Measurements from ENCODE around the gene TMEM69. TPM values are rescaled to one million over a fixed set of nuclear protein-coding genes. Genes with fewer than 3 reads are reported as not detected.
"Not testable (repeated sequence)": the region's sequence is repeated elsewhere in the genome, so short reads cannot be mapped to it uniquely, and the experiment has no call there.

The TMEM69 gene
- polyA plus RNA-seq, 2 of the 4 experiments (the other 2 are of a cell fraction) = 22.7 to 50.8 TPM

DNA sequence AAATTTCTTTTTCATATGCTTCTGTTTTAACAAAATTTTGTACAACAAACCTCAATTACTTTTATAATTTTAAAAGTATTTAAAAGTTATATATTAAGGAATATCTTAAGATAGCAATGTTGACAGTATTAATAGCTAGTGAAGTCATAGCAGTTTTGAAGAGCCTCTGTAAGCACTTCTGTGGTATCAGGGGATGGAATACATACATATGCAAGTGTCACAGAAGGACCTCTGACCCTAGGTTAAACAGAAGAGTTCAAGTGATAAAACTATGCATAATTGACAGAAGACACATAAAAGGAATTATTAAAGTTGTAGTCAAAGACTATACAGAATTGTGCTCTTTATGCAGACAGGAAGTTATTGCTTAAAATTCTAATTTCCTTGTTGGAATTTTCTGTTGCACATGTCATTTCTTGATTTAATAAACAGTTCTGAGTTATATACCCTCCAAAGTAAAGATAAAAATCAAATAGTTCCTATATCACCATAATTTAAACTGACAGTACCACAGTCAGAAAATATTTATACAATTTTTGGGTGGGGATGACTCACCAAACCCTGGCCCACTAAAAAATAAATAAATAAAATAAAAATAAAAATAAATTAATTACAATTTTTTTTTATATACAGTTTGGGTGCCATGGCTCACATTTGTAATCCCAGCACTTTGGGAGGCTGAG, 35.4 kb downstream of the TMEM69 start (continued):
- TF ChIP-seq, protein P1, sequence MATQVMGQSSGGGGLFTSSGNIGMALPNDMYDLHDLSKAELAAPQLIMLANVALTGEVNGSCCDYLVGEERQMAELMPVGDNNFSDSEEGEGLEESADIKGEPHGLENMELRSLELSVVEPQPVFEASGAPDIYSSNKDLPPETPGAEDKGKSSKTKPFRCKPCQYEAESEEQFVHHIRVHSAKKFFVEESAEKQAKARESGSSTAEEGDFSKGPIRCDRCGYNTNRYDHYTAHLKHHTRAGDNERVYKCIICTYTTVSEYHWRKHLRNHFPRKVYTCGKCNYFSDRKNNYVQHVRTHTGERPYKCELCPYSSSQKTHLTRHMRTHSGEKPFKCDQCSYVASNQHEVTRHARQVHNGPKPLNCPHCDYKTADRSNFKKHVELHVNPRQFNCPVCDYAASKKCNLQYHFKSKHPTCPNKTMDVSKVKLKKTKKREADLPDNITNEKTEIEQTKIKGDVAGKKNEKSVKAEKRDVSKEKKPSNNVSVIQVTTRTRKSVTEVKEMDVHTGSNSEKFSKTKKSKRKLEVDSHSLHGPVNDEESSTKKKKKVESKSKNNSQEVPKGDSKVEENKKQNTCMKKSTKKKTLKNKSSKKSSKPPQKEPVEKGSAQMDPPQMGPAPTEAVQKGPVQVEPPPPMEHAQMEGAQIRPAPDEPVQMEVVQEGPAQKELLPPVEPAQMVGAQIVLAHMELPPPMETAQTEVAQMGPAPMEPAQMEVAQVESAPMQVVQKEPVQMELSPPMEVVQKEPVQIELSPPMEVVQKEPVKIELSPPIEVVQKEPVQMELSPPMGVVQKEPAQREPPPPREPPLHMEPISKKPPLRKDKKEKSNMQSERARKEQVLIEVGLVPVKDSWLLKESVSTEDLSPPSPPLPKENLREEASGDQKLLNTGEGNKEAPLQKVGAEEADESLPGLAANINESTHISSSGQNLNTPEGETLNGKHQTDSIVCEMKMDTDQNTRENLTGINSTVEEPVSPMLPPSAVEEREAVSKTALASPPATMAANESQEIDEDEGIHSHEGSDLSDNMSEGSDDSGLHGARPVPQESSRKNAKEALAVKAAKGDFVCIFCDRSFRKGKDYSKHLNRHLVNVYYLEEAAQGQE (IDR thresholded peaks at IDR 0.05) = no peak

DNA sequence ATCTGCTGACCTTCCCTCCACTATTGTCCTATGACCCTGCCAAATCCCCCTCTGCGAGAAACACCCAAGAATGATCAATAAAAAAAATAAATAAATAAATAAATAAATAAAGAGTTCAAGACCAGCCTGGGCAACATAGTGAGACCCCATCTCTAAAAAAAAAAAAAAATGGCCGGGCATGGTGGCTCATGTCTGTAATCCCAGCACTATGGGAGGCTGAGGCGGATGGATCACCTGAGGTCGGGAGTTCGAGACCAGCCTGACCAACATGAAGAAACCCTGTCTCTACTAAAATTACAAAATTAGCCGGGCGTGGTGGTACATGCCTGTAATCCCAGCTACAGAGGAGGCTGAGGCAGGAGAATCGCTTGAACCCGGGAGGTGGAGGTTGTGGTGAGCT, 38.0 kb downstream of the TMEM69 start:
- H3K4me1 ChIP-seq; ATAC-seq; H3K4me3 ChIP-seq; FAIRE-seq; H3K9me3 ChIP-seq; POLR2A ChIA-PET; H3K4me2 ChIP-seq; CTCF ChIA-PET; H3K27ac ChIP-seq; DNase-seq (ENCODE audit: low read depth in 1 of 2, low spot score in 1 of 2): not testable (repeated sequence)
- 93% methylated on average over 8 of the region's 9 CpGs for WGBS (ENCODE audit: missing lambda C conversion rate)

DNA sequence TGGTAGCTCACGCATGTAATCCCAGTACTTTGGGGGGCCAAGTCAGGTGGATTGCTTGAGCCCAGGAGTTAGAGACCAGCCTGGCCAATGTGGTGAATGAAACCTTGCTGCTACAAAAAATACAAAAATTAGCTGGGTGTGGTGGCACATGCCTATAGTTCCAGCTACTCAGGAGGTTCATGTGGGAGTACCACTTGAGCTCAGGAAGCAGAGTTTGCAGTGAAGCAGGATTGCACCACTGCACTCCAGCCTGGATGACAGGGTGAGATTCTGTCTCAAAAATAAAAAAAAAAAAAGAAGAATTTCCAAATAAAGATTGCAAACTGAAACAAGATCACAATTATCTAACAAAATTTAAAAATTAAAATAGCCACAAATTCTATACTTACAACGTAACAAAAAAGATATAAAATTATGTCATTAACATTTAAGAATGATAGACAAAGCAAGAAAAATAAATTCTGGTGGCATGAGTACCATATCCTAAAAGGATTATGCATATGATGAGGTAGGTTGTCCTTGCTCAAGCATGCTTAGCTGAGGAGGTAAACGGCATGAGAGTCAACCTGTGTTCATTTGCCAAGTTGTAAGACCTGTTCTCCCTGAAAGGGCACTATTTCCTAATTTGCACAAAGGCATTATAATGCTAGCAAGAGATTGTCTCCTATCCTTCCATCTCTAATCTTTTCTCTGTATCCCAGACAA, 42.2 kb downstream of the TMEM69 start:
- ATAC-seq (no peak), DNase-seq (ENCODE audit: low read depth in 1 of 2, low spot score in 1 of 2) (no peak), FAIRE-seq (no peak)
- ChIA-PET POLR2A (interaction anchor here (0.7 kb wide), 1 partner anchor 11 kb away, joined by 3 read pairs; no protein-coding TSS in a partner anchor), CTCF (no interaction called here)
- Histone ChIP-seq H3K4me1 (no peaks in the 10 kb centered on the region), H3K27ac (no peak overlapping the region), H3K9me3 (no peaks in the 10 kb centered on the region), H3K4me2 (no peak overlapping the region), H3K4me3 (no peak overlapping the region)
- whole genome bisulfite sequencing (ENCODE audit: missing lambda C conversion rate) = 69% methylated on average over 3 of the region's 3 CpGs
- no peak for TF ChIP-seq TFCP2L1 (CRISPR knock-in tag; IDR thresholded peaks at IDR 0.05)
- TF ChIP-seq ZFP36 (IDR thresholded peaks at IDR 0.05; ENCODE audit: borderline replicate concordance, partially characterized antibody) = no peak
- no peak for TF ChIP-seq EHF (CRISPR knock-in tag; IDR thresholded peaks at IDR 0.05)
- TF ChIP-seq NFE2L2 (conservative IDR thresholded peaks at IDR 0.05; ENCODE audit: low read length) = no peak
- TF ChIP-seq ZSCAN20 (CRISPR knock-in tag; IDR thresholded peaks at IDR 0.05) = no peak
- TF ChIP-seq CHD4 (IDR thresholded peaks at IDR 0.05; ENCODE audit: borderline replicate concordance) = no peak

DNA sequence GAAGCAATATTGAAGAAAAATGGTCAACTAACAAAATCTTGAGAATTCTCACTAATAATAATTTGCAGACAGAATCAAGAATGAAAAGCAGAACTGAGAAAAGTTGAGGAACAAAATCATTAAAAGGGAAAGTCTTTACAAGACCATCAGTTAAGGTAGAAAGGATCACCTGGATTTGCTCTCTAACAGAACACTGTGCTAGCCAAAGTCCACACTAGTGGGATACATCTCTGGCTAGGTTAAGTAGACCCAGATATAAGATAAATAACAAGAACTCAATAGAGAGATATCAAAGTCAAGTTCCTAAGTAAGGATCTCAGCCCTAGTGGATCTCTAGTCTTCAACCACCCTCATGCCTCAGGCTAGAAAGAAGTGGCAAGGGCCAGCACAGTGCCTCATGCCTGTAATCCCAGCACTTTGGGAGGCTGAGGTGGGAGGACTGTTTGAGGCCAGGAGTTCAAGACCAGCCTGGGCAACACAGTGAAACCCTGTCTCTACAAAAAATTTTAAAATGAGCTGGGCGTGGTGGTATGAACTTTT, 42.9 kb downstream of the TMEM69 start:
- ChIA-PET POLR2A (no interaction called here), CTCF (interaction anchor here (0.6 kb wide), 1 partner anchor 356 kb away, joined by 4 read pairs; no protein-coding TSS in a partner anchor)
- no peaks in the 10 kb centered on the region for H3K4me1 ChIP-seq
- DNase-seq (ENCODE audit: low read depth in 1 of 2, low spot score in 1 of 2) = no peak
- no peak for FAIRE-seq
- no peak overlapping the region for H3K4me2 ChIP-seq
- no peak for TF ChIP-seq NR3C1 (IDR thresholded peaks at IDR 0.05)
- TF ChIP-seq FOSL2 (IDR thresholded peaks at IDR 0.05) = no peak
- no peak for TF ChIP-seq FOSL2 (CRISPR knock-in tag; IDR thresholded peaks at IDR 0.05)
- no peak for TF ChIP-seq MYC (IDR thresholded peaks at IDR 0.05; ENCODE audit: borderline replicate concordance, low read length)
- TF ChIP-seq, protein P2, sequence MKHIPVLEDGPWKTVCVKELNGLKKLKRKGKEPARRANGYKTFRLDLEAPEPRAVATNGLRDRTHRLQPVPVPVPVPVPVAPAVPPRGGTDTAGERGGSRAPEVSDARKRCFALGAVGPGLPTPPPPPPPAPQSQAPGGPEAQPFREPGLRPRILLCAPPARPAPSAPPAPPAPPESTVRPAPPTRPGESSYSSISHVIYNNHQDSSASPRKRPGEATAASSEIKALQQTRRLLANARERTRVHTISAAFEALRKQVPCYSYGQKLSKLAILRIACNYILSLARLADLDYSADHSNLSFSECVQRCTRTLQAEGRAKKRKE (CRISPR knock-in tag; IDR thresholded peaks at IDR 0.05; ENCODE audit: low read depth) = no peak
- TF ChIP-seq MAFK (IDR thresholded peaks at IDR 0.05; ENCODE audit: partially characterized antibody) = no peak
- TF ChIP-seq, protein P3, sequence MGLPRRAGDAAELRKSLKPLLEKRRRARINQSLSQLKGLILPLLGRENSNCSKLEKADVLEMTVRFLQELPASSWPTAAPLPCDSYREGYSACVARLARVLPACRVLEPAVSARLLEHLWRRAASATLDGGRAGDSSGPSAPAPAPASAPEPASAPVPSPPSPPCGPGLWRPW (IDR thresholded peaks at IDR 0.05) = no peak
- no peak for TF ChIP-seq FOSB (CRISPR knock-in tag; IDR thresholded peaks at IDR 0.05)
- no peak for TF ChIP-seq TP53 (CRISPR knock-in tag; IDR thresholded peaks at IDR 0.05)
- TF ChIP-seq POLR2A (IDR thresholded peaks at IDR 0.05; ENCODE audit: low read length) = no peak
- TF ChIP-seq HEYL (CRISPR knock-in tag; IDR thresholded peaks at IDR 0.05) = no peak
- no peak for TF ChIP-seq EHF (CRISPR knock-in tag; IDR thresholded peaks at IDR 0.05)
- no peak for TF ChIP-seq NPAS2 (CRISPR knock-in tag; IDR thresholded peaks at IDR 0.05; ENCODE audit: borderline replicate concordance)
- TF ChIP-seq, protein P4, sequence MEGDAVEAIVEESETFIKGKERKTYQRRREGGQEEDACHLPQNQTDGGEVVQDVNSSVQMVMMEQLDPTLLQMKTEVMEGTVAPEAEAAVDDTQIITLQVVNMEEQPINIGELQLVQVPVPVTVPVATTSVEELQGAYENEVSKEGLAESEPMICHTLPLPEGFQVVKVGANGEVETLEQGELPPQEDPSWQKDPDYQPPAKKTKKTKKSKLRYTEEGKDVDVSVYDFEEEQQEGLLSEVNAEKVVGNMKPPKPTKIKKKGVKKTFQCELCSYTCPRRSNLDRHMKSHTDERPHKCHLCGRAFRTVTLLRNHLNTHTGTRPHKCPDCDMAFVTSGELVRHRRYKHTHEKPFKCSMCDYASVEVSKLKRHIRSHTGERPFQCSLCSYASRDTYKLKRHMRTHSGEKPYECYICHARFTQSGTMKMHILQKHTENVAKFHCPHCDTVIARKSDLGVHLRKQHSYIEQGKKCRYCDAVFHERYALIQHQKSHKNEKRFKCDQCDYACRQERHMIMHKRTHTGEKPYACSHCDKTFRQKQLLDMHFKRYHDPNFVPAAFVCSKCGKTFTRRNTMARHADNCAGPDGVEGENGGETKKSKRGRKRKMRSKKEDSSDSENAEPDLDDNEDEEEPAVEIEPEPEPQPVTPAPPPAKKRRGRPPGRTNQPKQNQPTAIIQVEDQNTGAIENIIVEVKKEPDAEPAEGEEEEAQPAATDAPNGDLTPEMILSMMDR (IDR thresholded peaks at IDR 0.05) = no peak
- no peak for TF ChIP-seq GATA3 (IDR thresholded peaks at IDR 0.05; ENCODE audit: borderline replicate concordance)
- no peak for TF ChIP-seq JUN (IDR thresholded peaks at IDR 0.05)
- H3K4me3 ChIP-seq = no peak overlapping the region
- 100% methylated on average over 1 of the region's 1 CpG for WGBS (ENCODE audit: missing lambda C conversion rate)
- ATAC-seq = no peak
- no peak overlapping the region for H3K27ac ChIP-seq
- no peaks in the 10 kb centered on the region for H3K9me3 ChIP-seq

Data from A549 (cell line).